CD4-positive, alpha-beta memory T cell (primary cell): ENCODE results near the gene B4GALT2. TPM values are rescaled to one million over a fixed set of nuclear protein-coding genes. Genes with fewer than 3 reads are reported as not detected.

ENCODE experiments used
- CTCF ChIA-PET: fragments of 350-600 bp; sonication (Branson Sonifier 250); formaldehyde crosslinking; loops from one replicate; lab custom pipeline; 2021; ENCODE audit warnings: inconsistent platforms; ENCODE audit not compliant: partially characterized antibody; lab: Charles Lee
- POLR2A ChIA-PET: fragments of 350-600 bp; sonication (Branson Sonifier 250); formaldehyde crosslinking; loops from one replicate; lab custom pipeline; 2021; ENCODE audit not compliant: partially characterized antibody; lab: Charles Lee
- DNase-seq, 5 donors: peaks; one replicate each; pipeline versions ENCODE4 v3.0.0 to v3.0.0-alpha.2; 2020 to 2022; ENCODE audit warnings: mixed read lengths in 1 of 5
- H3K27ac ChIP-seq: one replicate; pipeline ENCODE4 v1.7.0; 2013; ENCODE audit warnings: low read depth, low read length
- H3K27me3 ChIP-seq: 2 replicates; pipeline ENCODE4 v1.7.0; 2013; ENCODE audit warnings: mild to moderate bottlenecking, low read length, moderate library complexity; ENCODE audit not compliant: insufficient read depth
- H3K36me3 ChIP-seq: 2 replicates; pipeline ENCODE4 v1.7.0; 2013; ENCODE audit warnings: mild to moderate bottlenecking, low read length, moderate library complexity; ENCODE audit not compliant: insufficient read depth
- H3K4me1 ChIP-seq: 2 replicates; pipeline ENCODE4 v1.7.0; 2013; ENCODE audit warnings: mild to moderate bottlenecking, low read length, moderate library complexity; ENCODE audit not compliant: insufficient read depth
- H3K4me3 ChIP-seq, 2 donors: one replicate each; pipeline ENCODE4 v1.7.0; 2013; ENCODE audit warnings: low read length in 2 of 2, mild to moderate bottlenecking in 1 of 2
- H3K9me3 ChIP-seq, 2 donors: one replicate each; pipeline ENCODE4 v1.7.0; 2013; ENCODE audit warnings: low read length in 2 of 2, control low read depth in 1 of 2; ENCODE audit not compliant: control insufficient read depth in 1 of 2
- H3K27ac Mint-ChIP-seq, 7 donors: one replicate each; pipeline ENCODE4 v1.8.0; 2020 to 2021; ENCODE audit warnings: mixed read lengths in 7 of 7, mild to moderate bottlenecking in 6 of 7, inconsistent platforms in 3 of 7, moderate library complexity in 3 of 7
- H3K27me3 Mint-ChIP-seq, 2 donors: one replicate each; pipeline ENCODE4 v1.8.0; 2020 to 2021; ENCODE audit warnings: mixed read lengths in 2 of 2
- H3K36me3 Mint-ChIP-seq, 2 donors: one replicate each; pipeline ENCODE4 v1.8.0; 2020 to 2021; ENCODE audit warnings: mixed read lengths in 2 of 2, inconsistent platforms in 1 of 2, mild to moderate bottlenecking in 1 of 2
- H3K4me1 Mint-ChIP-seq, 4 donors: one replicate each; pipeline ENCODE4 v1.8.0; 2020 to 2021; ENCODE audit warnings: mixed read lengths in 4 of 4, mild to moderate bottlenecking in 1 of 4
- H3K4me3 Mint-ChIP-seq, 8 donors: one replicate each; pipeline ENCODE4 v1.8.0; 2020 to 2021; ENCODE audit warnings: mixed read lengths in 8 of 8, mild to moderate bottlenecking in 7 of 8, moderate library complexity in 6 of 8, inconsistent platforms in 3 of 8
- H3K9me3 Mint-ChIP-seq, 8 donors: one replicate each; pipeline ENCODE4 v1.8.0; 2020 to 2021; ENCODE audit warnings: mixed read lengths in 8 of 8, mild to moderate bottlenecking in 5 of 8, inconsistent platforms in 3 of 8, moderate library complexity in 1 of 8
- intact Hi-C: fragments of 100-400 bp; cut with micrococcal nuclease; formaldehyde crosslinking; loops from one replicate; pipeline ENCODE4 v1.15.1; 2023
- polyA plus RNA-seq, 2 donors: library from polyadenylated mRNA; unstranded; fragments of 300-500 nt; fragmentation: Illumina TruSeq; gene quantifications; one replicate each; pipeline ENCODE4 v1.2.3, GENCODE V29; 2021
- total RNA-seq, 2 experiments: library from RNA; stranded (reverse); gene quantifications; one replicate each; pipeline ENCODE4 v1.2.3, GENCODE V29; 2021

Gene B4GALT2
- total and polyA plus RNA-seq, 4 experiments from 2014 or later, result 0.26 to 2.1 (median 1.0) TPM

DNA sequence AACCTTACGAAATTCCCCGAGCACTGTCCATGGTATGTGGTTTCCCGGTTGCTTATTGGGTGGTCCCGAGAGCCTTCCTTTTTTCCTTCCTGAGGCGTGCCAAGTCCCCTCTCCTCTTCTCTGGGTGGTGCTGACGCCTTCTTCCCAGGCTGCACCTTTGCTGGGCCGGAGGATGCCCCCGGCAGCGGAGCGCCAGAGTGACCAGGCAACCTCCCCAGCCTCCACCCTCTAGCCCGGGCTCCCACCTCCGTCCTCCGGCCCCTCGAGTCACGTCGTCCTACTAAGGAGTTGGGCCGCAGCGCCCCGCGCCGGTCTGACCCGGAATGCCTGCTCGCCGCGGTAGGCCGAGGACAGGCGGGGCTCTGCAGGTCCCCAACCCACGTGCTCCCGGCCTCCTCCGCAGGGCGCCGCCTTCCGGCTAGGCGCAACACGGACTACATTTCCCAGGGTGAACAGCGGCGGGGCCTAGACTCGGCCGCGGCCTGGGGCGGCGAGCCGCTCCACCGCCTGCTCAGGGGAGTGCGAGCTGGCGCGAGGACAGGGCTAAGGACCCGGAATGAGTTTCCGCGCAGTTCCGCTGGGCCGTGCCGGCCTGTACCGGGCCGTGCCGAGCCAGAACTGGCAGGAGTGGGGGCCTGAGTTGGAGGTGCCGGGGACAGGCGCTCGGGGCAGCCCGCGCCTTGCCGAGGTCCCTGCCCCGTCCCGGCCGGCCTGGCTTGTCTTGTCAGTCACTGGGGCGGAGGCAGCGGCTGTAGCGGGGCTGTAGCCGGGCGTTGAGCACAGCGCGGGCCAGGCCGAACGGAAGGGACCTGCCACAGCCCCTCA, 32.6 kb upstream of the B4GALT2 start, which contains the start of gene IPO13:
TSS of gene IPO13 (plus strand) at position 715 of the 825 bp plus-strand sequence. CDS start 651 bp downstream, outside the sequence.
- DNase-seq, result peak; percentile 94 to 99 (median 96)
- H3K4me3 Mint-ChIP-seq, result peak within 1 kb of the TSS; percentile 91 to 95 (median 93)
- Histone ChIP-seq H3K9me3 (no peaks in the 10 kb centered on the region), H3K4me1 (peaks cover 29% of the 10 kb centered on the region), H3K36me3 (no peaks in the 10 kb centered on the region), H3K27ac (peak within 1 kb of the TSS; percentile 93), H3K4me3 (peak within 1 kb of the TSS; percentile 87 to 93), H3K27me3 (no peaks in the 10 kb centered on the region)
- CTCF ChIA-PET, result interaction anchor here (0.7 to 7.5 kb wide), 17 partner anchors 12 to 183 kb away, joined by 3 to 83 read pairs (median 4); partner anchors contain the start of genes ARTN, ATP6V0B, CCDC24 and DPH2
- peaks cover 10 to 14% of the 10 kb centered on the region in 2 donors for H3K36me3 Mint-ChIP-seq
- peaks cover 29 to 71% (median 44%) of the 10 kb centered on the region in 4 donors for H3K4me1 Mint-ChIP-seq
- no peaks in the 10 kb centered on the region for H3K27me3 Mint-ChIP-seq
- POLR2A ChIA-PET, result interaction anchor here (0.9 to 4.1 kb wide), 12 partner anchors 12 to 588 kb away, joined by 3 to 44 read pairs (median 4); partner anchors contain the start of genes ARTN, ATP6V0B, CCDC24 and CDC20
- intact Hi-C loops, result loop anchor here (1.0 to 5.0 kb wide), 9 partner anchors 23 to 419 kb away; partner anchors contain the start of genes ATP6V0B, CCDC24, DMAP1 and KDM4A
- peak within 1 kb of the TSS; percentile 90 to 97 (median 96) for H3K27ac Mint-ChIP-seq
- no peaks in the 10 kb centered on the region for H3K9me3 Mint-ChIP-seq

DNA sequence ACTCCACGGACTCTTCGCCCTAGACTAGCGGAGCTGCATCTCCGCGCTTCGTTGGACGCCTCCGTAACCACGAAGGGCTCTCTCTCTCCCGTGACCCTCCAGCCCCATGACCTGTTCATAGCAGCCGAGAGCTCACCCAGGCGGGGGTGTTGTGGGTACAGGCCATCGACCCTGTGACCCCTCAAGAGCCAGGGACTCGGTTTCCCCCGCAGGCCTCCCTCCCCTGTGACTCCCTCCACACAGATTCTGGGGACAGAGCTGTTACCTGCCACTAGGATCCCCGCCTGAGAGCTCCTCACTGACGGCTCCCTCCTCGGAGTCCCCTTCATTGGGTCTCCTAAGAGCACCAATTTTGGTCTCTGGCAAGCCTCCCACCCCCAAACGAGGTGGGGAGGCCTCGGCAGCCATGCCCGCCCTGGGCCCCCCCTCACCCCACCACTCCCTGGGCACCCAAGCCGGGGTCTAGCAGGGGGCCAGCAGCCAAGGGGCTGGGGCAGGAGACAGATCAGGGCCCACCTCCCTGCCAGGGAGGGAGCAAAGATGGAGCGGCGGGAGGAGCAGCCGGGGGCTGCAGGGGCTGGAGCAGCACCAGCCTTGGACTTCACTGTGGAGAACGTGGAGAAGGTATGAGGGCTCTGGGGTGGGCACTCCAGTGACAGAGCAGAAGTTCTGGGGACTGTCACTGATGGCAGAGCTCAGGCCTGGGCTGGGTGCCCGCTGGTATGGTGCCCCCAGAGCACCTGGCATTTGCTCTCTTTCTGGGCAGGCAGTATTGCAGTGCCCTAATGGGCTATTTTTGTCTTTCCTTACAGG, 31.7 kb upstream of the B4GALT2 start:
- no peaks in the 10 kb centered on the region for H3K9me3 ChIP-seq
- intact Hi-C loops, result loop anchor here (5.0 kb wide), 2 partner anchors 295 to 420 kb away; partner anchors contain the start of gene KDM4A
- peak overlapping the region; percentile 91 to 95 (median 93) for H3K4me3 Mint-ChIP-seq
- H3K36me3 ChIP-seq, result no peaks in the 10 kb centered on the region
- no peaks in the 10 kb centered on the region for H3K27me3 ChIP-seq
- H3K27ac ChIP-seq, result peak overlapping the region; percentile 93
- CTCF ChIA-PET, result interaction anchor here (0.7 to 7.5 kb wide), 7 partner anchors 13 to 101 kb away, joined by 3 to 83 read pairs (median 4); partner anchors contain the start of genes ARTN and DPH2
- H3K9me3 Mint-ChIP-seq, result no peaks in the 10 kb centered on the region
- peaks cover 30 to 72% (median 44%) of the 10 kb centered on the region in 4 donors for H3K4me1 Mint-ChIP-seq
- peaks cover 29% of the 10 kb centered on the region for H3K4me1 ChIP-seq
- peak overlapping the region; percentile 90 to 97 (median 96) for H3K27ac Mint-ChIP-seq
- peaks cover 10 to 14% of the 10 kb centered on the region in 2 donors for H3K36me3 Mint-ChIP-seq
- H3K4me3 ChIP-seq, result peak overlapping the region; percentile 87 to 93
- no peaks in the 10 kb centered on the region for H3K27me3 Mint-ChIP-seq
- DNase-seq, result no peak
- POLR2A ChIA-PET, result interaction anchor here (1.0 to 4.1 kb wide), 10 partner anchors 11 to 589 kb away, joined by 3 to 44 read pairs (median 4); partner anchors contain the start of genes ARTN, ATP6V0B, CCDC24 and CDC20

DNA sequence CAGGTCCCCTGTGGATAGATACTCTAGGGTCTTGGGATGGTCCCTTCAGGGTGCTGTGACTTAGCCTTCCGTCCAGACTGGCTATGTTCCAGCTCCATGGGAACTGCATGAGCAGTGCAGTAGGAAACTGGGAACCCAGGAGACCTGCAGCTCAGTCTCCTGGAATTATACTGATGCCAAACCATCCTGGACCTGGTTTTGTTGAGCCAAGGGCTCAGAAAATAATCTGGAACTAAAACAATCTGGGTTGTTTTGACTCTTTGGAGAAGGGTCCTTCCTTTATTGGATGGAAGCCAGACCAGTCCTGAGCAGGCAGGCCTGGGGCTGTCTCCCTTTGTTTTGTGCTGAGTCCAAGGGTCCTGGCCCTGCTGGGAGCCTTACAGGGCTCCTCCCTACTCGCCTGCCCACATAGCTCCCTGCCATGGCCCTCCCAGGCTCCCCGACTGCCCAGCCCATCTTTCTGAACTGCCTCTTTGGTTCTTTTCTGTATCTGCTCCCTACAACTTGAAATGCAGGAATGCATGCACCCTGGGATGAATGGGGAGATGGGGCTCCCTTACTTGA, 31.1 kb upstream of the B4GALT2 start:
- ChIA-PET POLR2A (interaction anchor here (1.3 to 4.1 kb wide), 2 partner anchors 19 to 26 kb away, joined by 5 to 44 read pairs; partner anchors contain the start of gene ATP6V0B), CTCF (interaction anchor here (0.7 to 7.5 kb wide), 4 partner anchors 14 to 100 kb away, joined by 3 to 83 read pairs (median 3); partner anchors contain the start of genes ARTN and DPH2)
- no peak for DNase-seq
- H3K27me3 ChIP-seq, result no peaks in the 10 kb centered on the region
- intact Hi-C loops, result loop anchor here (5.0 kb wide), 2 partner anchors 296 to 421 kb away; partner anchors contain the start of gene KDM4A
- peaks cover 29% of the 10 kb centered on the region for H3K4me1 ChIP-seq
- no peaks in the 10 kb centered on the region for H3K27me3 Mint-ChIP-seq
- no peak overlapping the region for H3K27ac ChIP-seq
- H3K4me1 Mint-ChIP-seq, result peaks cover 30 to 67% (median 43%) of the 10 kb centered on the region in 4 donors
- H3K9me3 ChIP-seq, result no peaks in the 10 kb centered on the region
- H3K27ac Mint-ChIP-seq, result peak overlapping the region; percentile 70 to 94 (median 84)
- no peaks in the 10 kb centered on the region for H3K9me3 Mint-ChIP-seq
- peak overlapping the region; percentile 72 to 95 (median 92) for H3K4me3 Mint-ChIP-seq
- H3K36me3 Mint-ChIP-seq, result peaks cover 10 to 14% of the 10 kb centered on the region in 2 donors
- H3K36me3 ChIP-seq, result no peaks in the 10 kb centered on the region
- peak overlapping the region; percentile 87 to 93 for H3K4me3 ChIP-seq

DNA sequence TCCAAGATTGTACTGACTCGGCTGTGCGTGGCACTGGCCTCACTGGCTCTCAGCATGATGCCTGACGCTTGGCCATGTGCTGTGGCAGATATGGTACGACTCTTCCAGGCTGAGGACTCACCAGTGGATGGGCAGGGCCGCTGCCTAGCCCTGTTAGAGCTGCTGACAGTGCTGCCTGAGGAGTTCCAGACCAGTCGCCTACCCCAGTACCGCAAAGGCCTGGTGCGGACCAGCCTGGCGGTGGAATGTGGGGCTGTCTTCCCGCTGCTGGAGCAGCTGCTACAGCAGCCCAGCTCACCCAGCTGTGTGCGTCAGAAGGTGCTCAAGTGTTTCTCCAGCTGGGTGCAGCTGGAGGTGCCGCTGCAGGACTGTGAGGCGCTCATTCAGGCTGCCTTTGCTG, 29.3 kb upstream of the B4GALT2 start:
- Histone ChIP-seq H3K4me3 (no peak overlapping the region), H3K27me3 (no peaks in the 10 kb centered on the region), H3K36me3 (no peaks in the 10 kb centered on the region), H3K4me1 (peaks cover 29% of the 10 kb centered on the region), H3K9me3 (no peaks in the 10 kb centered on the region), H3K27ac (no peak overlapping the region)
- no peak for DNase-seq
- Mint-ChIP-seq H3K4me1 (peaks cover 28 to 64% (median 40%) of the 10 kb centered on the region in 4 donors), H3K9me3 (no peaks in the 10 kb centered on the region), H3K27ac (peak overlapping the region in 2 of 7 donors; percentile 34 to 55), H3K4me3 (peak overlapping the region in 2 of 8 donors; percentile 51 to 54), H3K36me3 (peaks cover 12 to 14% of the 10 kb centered on the region in 2 donors), H3K27me3 (no peaks in the 10 kb centered on the region)
- ChIA-PET POLR2A (interaction anchor here (1.0 kb wide), 1 partner anchor 21 kb away, joined by 3 read pairs; the partner anchor contains the start of gene DPH2), CTCF (interaction anchor here (1.5 to 7.5 kb wide), 2 partner anchors 16 to 184 kb away, joined by 5 to 83 read pairs; partner anchors contain the start of gene ARTN)
- intact Hi-C loops, result loop anchor here (5.0 kb wide), 2 partner anchors 297 to 422 kb away; partner anchors contain the start of gene KDM4A

DNA sequence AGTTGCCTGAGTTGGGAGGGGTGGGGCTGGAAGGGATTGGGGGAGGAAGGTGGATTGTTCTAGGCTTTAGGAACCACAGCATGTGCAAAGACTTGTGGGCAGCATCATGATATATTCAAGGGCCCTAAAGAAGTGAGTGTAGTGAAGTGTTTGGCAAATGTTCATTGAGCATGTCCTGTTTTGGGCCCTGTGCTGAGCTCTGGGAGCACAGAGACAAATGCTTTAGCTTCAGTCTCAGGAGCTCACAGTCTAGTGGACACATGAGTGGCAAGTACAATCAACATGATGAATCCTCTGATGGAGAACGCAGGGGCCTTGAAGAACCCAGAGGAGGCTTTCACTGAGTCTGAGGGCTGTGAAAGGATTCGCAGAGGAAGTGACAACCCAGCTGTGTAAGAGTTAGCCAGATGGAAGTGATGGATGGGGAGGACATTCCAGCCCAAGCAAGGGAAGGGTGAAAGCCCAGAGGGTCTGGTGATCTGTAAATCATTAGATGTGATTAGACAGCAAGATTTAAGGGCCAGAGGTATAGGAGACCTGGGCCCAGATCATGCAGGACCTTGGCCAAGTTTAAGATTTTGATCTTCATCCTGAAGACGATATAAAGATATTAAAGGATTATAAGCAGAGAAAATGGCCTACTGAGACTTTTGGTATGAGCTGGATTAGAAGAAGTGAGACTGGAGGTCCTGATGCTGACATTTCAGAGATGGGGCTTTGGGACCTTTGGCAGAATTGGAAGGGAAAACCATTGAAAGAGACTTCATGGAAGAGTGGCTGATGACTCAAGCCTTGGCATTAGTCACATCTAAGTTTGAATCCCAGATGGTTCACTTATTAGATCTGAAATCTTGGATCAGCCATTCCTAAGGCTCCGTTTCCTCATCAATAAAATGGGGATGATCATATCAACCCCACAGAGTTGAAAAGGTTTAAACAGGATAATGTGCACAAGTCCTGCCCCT, 27.7 kb upstream of the B4GALT2 start:
- H3K27ac ChIP-seq, result no peak overlapping the region
- no peak overlapping the region for H3K4me3 ChIP-seq
- Mint-ChIP-seq H3K27me3 (no peaks in the 10 kb centered on the region), H3K36me3 (peaks cover 11 to 12% of the 10 kb centered on the region in 2 donors), H3K9me3 (no peaks in the 10 kb centered on the region), H3K4me3 (no peak overlapping the region), H3K27ac (peak overlapping the region in 1 of 7 donors; percentile 55), H3K4me1 (peaks cover 19 to 54% (median 29%) of the 10 kb centered on the region in 4 donors)
- no peak for DNase-seq
- intact Hi-C loops, result no loop called here
- H3K4me1 ChIP-seq, result peaks cover 15% of the 10 kb centered on the region
- no peaks in the 10 kb centered on the region for H3K27me3 ChIP-seq
- ChIA-PET CTCF (no interaction called here), POLR2A (no interaction called here)
- no peaks in the 10 kb centered on the region for H3K9me3 ChIP-seq
- no peaks in the 10 kb centered on the region for H3K36me3 ChIP-seq
